ENCODE results near the gene LRFN2.

DNA sequence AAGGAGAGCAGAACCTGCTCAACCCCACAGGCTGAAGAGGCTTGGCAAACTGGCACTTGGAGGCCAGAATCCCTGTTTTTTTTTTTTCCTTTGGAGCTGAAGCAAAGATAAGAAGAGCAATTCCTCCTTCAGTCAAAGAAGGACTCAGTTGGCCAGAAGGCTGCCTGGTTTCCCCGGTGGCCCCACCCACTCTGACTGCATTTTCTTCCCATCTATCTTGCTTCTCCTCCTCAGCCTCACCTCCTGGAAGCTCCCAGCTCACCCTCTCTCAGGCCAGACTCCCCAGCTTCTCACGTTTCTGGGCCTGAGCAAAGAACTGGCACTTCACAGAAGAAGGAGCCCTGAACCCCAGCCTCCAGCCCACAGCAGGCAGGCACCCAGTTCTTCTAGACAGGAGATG lies 2.4 kb downstream of the LRFN2 start:
- TF ChIP-seq, protein P1, sequence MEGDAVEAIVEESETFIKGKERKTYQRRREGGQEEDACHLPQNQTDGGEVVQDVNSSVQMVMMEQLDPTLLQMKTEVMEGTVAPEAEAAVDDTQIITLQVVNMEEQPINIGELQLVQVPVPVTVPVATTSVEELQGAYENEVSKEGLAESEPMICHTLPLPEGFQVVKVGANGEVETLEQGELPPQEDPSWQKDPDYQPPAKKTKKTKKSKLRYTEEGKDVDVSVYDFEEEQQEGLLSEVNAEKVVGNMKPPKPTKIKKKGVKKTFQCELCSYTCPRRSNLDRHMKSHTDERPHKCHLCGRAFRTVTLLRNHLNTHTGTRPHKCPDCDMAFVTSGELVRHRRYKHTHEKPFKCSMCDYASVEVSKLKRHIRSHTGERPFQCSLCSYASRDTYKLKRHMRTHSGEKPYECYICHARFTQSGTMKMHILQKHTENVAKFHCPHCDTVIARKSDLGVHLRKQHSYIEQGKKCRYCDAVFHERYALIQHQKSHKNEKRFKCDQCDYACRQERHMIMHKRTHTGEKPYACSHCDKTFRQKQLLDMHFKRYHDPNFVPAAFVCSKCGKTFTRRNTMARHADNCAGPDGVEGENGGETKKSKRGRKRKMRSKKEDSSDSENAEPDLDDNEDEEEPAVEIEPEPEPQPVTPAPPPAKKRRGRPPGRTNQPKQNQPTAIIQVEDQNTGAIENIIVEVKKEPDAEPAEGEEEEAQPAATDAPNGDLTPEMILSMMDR (optimal IDR thresholded peaks at IDR 0.05 in 1 of 3, IDR thresholded peaks at IDR 0.05 in 1 of 3, conservative IDR thresholded peaks at IDR 0.05 in 1 of 3; ENCODE audit: extremely low read depth in 1 of 3, insufficient read depth in 2 of 3, low read length in 3 of 3) = no peak
- no peak for TF ChIP-seq EZH2 (IDR thresholded peaks at IDR 0.05; ENCODE audit: low read length)
